Erythroblast (primary cell): ENCODE measurements around the gene CRYL1.

Source experiments
- DNase-seq, 2 experiments: peaks; one replicate each; lab custom pipeline; 2025; lab: John Stamatoyannopoulos, UW
- GATA1 ChIP-seq: IDR thresholded peaks from 2 replicates; pipeline ENCODE4 v1.6.1; 2011; ENCODE audit warnings: low read depth, mild to moderate bottlenecking, control low read depth, low read length, moderate library complexity
- POLR2A ChIP-seq: IDR thresholded peaks from 2 replicates; pipeline ENCODE4 v1.6.1; 2011; ENCODE audit warnings: mild to moderate bottlenecking, low read length

Gene CRYL1

GRCh38 chr13:20359335-20359734 is 166.3 kb downstream of the CRYL1 start:
- peak in 1 of 2 experiments; percentile 10 for DNase-seq
- TF ChIP-seq POLR2A (no peak), GATA1 (no peak)

- DNase-seq, result no peak
These were observed 167.6 kb downstream of the CRYL1 start for GRCh38 chr13:20358022-20358421.

GRCh38 chr13:20356444-20356843 is 169.2 kb downstream of the CRYL1 start:
- TF ChIP-seq GATA1, result no peak
- no peak for TF ChIP-seq POLR2A
- DNase-seq, result no peak

More at GRCh38 chr13:20358022-20358421, 167.6 kb downstream of the CRYL1 start:
- TF ChIP-seq GATA1 (no peak), POLR2A (no peak)

- DNase-seq, result no peak
- TF ChIP-seq POLR2A, result no peak
- no peak for TF ChIP-seq GATA1
These were observed 170.9 kb downstream of the CRYL1 start for GRCh38 chr13:20354722-20355121.

GRCh38 chr13:20353973-20354372 is 171.7 kb downstream of the CRYL1 start:
- no peak for DNase-seq
- TF ChIP-seq GATA1, result no peak
- TF ChIP-seq POLR2A, result no peak
